ENCODE measurements around the gene KANK4.

Gene KANK4

GRCh38 chr1:62333441-62333840 lies 14.2 kb upstream of the KANK4 start:
- DNase-seq (ENCODE audit: low spot score) = no peak
- Histone ChIP-seq H2BK5ac (ENCODE audit: low read length) (no peak overlapping the region), H3K4me3 (ENCODE audit: low read length in 2 of 2) (no peak overlapping the region), H3K79me1 (ENCODE audit: low read depth, low read length) (no peaks in the 10 kb centered on the region), H3K4me2 (ENCODE audit: insufficient read depth, low read length, poor library complexity, severe bottlenecking) (no peak overlapping the region), H2BK15ac (ENCODE audit: low read length) (no peak overlapping the region), H3K4me1 (ENCODE audit: control insufficient read depth in 2 of 2, insufficient read depth in 1 of 2, low read depth in 1 of 2, low read length in 2 of 2) (peaks cover 15 to 17% of the 10 kb centered on the region in 2 donors), H3K4ac (ENCODE audit: low read length) (no peak overlapping the region), H3K23ac (ENCODE audit: low read depth, low read length, poor library complexity) (no peak overlapping the region), H3K27ac (replicated peaks; ENCODE audit: low read length) (no peak overlapping the region), H2AK5ac (ENCODE audit: low read depth, low read length) (no peak overlapping the region), H3K9me3 (replicated peaks in 1 of 2; ENCODE audit: control insufficient read depth in 2 of 2, insufficient read depth in 1 of 2, low read depth in 1 of 2, low read length in 2 of 2) (no peaks in the 10 kb centered on the region), H3K9ac (ENCODE audit: low read depth, low read length, poor library complexity) (no peak overlapping the region), H4K8ac (ENCODE audit: low read depth, low read length) (no peak overlapping the region), H3K18ac (ENCODE audit: low read length) (no peak overlapping the region), H2BK12ac (ENCODE audit: low read length) (no peak overlapping the region), H2AFZ (ENCODE audit: low read length) (no peak overlapping the region), H3K36me3 (replicated peaks in 1 of 2; ENCODE audit: control insufficient read depth in 2 of 2, insufficient read depth in 2 of 2, low read length in 2 of 2) (no peaks in the 10 kb centered on the region), H3K14ac (ENCODE audit: low read length) (no peak overlapping the region), H4K91ac (ENCODE audit: low read depth, low read length, poor library complexity) (no peak overlapping the region), H2BK120ac (ENCODE audit: low read depth, low read length) (no peak overlapping the region), H3K27me3 (ENCODE audit: control insufficient read depth in 3 of 3, insufficient read depth in 3 of 3, low read depth in 1 of 3, low read length in 3 of 3) (peaks cover 0 to 1% (median 0%) of the 10 kb centered on the region in 3 experiments)
- no CpG with 5 or more reads among the region's 7 CpGs for WGBS, 2 donors (ENCODE audit: extremely low coverage in 2 of 2, insufficient read length in 2 of 2, insufficient replicate concordance in 1 of 2)

DNA sequence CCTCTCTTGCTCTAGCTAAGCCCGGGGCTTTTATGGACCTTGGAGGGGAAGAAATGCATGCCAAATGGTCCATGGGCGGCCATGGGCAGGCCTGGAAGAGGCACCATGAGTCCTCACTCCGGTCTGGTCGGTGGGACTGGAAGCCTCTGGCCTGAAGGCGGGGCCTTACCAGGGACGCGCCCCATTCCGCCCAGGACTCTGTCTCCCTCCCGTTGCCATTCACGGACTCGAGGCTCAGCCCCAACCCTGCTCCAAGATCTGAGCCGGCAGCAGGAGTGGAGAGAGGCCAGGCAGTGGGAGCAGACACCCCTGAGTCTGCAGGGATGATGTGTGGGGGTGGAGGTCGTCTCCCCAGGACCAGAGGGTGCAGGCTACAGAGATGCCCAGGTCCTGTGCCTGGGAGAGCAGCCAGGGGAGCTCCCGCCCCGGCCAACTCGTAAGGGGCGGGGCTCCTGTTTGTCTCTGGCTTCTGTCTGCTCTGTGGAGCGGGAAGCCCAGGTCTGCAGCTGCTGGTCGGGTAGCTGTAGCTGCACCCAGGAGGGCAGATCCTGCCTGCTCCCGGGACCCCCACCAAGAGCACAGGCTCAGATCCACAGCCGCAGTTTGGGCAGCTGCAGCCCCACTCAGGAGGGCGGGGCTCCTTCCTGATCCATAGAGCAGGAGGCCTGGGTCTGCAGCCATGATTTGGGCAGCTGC lies 8.3 kb upstream of the KANK4 start:
- H4K91ac ChIP-seq (ENCODE audit: low read depth, low read length, poor library complexity) = no peak overlapping the region
- no peaks in the 10 kb centered on the region for H3K4me1 ChIP-seq (ENCODE audit: control insufficient read depth in 2 of 2, insufficient read depth in 1 of 2, low read depth in 1 of 2, low read length in 2 of 2)
- H3K36me3 ChIP-seq (replicated peaks in 1 of 2; ENCODE audit: control insufficient read depth in 2 of 2, insufficient read depth in 2 of 2, low read length in 2 of 2) = no peaks in the 10 kb centered on the region
- H4K8ac ChIP-seq (ENCODE audit: low read depth, low read length) = no peak overlapping the region
- H3K14ac ChIP-seq (ENCODE audit: low read length) = no peak overlapping the region
- peak overlapping the region; percentile 32 for H2BK120ac ChIP-seq (ENCODE audit: low read depth, low read length)
- peak overlapping the region; percentile 28 for H3K18ac ChIP-seq (ENCODE audit: low read length)
- DNase-seq (ENCODE audit: low spot score) = no peak
- peak overlapping the region; percentile 3 for H2AK5ac ChIP-seq (ENCODE audit: low read depth, low read length)
- H3K4me2 ChIP-seq (ENCODE audit: insufficient read depth, low read length, poor library complexity, severe bottlenecking) = no peak overlapping the region
- no peak overlapping the region for H3K4ac ChIP-seq (ENCODE audit: low read length)
- H2AFZ ChIP-seq (ENCODE audit: low read length) = no peak overlapping the region
- H3K23ac ChIP-seq (ENCODE audit: low read depth, low read length, poor library complexity) = no peak overlapping the region
- no peaks in the 10 kb centered on the region for H3K9me3 ChIP-seq (replicated peaks in 1 of 2; ENCODE audit: control insufficient read depth in 2 of 2, insufficient read depth in 1 of 2, low read depth in 1 of 2, low read length in 2 of 2)
- H3K79me1 ChIP-seq (ENCODE audit: low read depth, low read length) = no peaks in the 10 kb centered on the region
- no peak overlapping the region for H2BK12ac ChIP-seq (ENCODE audit: low read length)
- H3K4me3 ChIP-seq (ENCODE audit: low read length in 2 of 2) = no peak overlapping the region
- WGBS, 2 donors (ENCODE audit: extremely low coverage in 2 of 2, insufficient read length in 2 of 2, insufficient replicate concordance in 1 of 2) = no CpG with 5 or more reads among the region's 22 CpGs
- no peak overlapping the region for H3K27ac ChIP-seq (replicated peaks; ENCODE audit: low read length)
- no peak overlapping the region for H3K9ac ChIP-seq (ENCODE audit: low read depth, low read length, poor library complexity)
- H3K27me3 ChIP-seq (ENCODE audit: control insufficient read depth in 3 of 3, insufficient read depth in 3 of 3, low read depth in 1 of 3, low read length in 3 of 3) = peaks cover 0 to 1% (median 0%) of the 10 kb centered on the region in 3 experiments
- no peak overlapping the region for H2BK5ac ChIP-seq (ENCODE audit: low read length)
- H2BK15ac ChIP-seq (ENCODE audit: low read length) = no peak overlapping the region

- no peak overlapping the region for H4K8ac ChIP-seq (ENCODE audit: low read depth, low read length)
- no peaks in the 10 kb centered on the region for H3K4me1 ChIP-seq (ENCODE audit: control insufficient read depth in 2 of 2, insufficient read depth in 1 of 2, low read depth in 1 of 2, low read length in 2 of 2)
- H2BK120ac ChIP-seq (ENCODE audit: low read depth, low read length) = no peak overlapping the region
- no CpG with 5 or more reads among the region's 2 CpGs for WGBS, 2 donors (ENCODE audit: extremely low coverage in 2 of 2, insufficient read length in 2 of 2, insufficient replicate concordance in 1 of 2)
- H3K9ac ChIP-seq (ENCODE audit: low read depth, low read length, poor library complexity) = no peak overlapping the region
- H2BK12ac ChIP-seq (ENCODE audit: low read length) = peak overlapping the region; percentile 24
- no peak overlapping the region for H3K27ac ChIP-seq (replicated peaks; ENCODE audit: low read length)
- H3K4ac ChIP-seq (ENCODE audit: low read length) = no peak overlapping the region
- H3K79me1 ChIP-seq (ENCODE audit: low read depth, low read length) = no peaks in the 10 kb centered on the region
- no peak overlapping the region for H3K4me3 ChIP-seq (ENCODE audit: low read length in 2 of 2)
- peak overlapping the region; percentile 94 for H2BK5ac ChIP-seq (ENCODE audit: low read length)
- no peaks in the 10 kb centered on the region for H3K9me3 ChIP-seq (replicated peaks in 1 of 2; ENCODE audit: control insufficient read depth in 2 of 2, insufficient read depth in 1 of 2, low read depth in 1 of 2, low read length in 2 of 2)
- H4K91ac ChIP-seq (ENCODE audit: low read depth, low read length, poor library complexity) = no peak overlapping the region
- no peak overlapping the region for H2AFZ ChIP-seq (ENCODE audit: low read length)
- H3K4me2 ChIP-seq (ENCODE audit: insufficient read depth, low read length, poor library complexity, severe bottlenecking) = no peak overlapping the region
- peak overlapping the region; percentile 53 for H2BK15ac ChIP-seq (ENCODE audit: low read length)
- H3K14ac ChIP-seq (ENCODE audit: low read length) = no peak overlapping the region
- no peak for DNase-seq (ENCODE audit: low spot score)
- no peaks in the 10 kb centered on the region for H3K36me3 ChIP-seq (replicated peaks in 1 of 2; ENCODE audit: control insufficient read depth in 2 of 2, insufficient read depth in 2 of 2, low read length in 2 of 2)
- peak overlapping the region; percentile 72 for H3K18ac ChIP-seq (ENCODE audit: low read length)
- H3K27me3 ChIP-seq (ENCODE audit: control insufficient read depth in 3 of 3, insufficient read depth in 3 of 3, low read depth in 1 of 3, low read length in 3 of 3) = peaks cover 0 to 8% (median 0%) of the 10 kb centered on the region in 3 experiments
- H2AK5ac ChIP-seq (ENCODE audit: low read depth, low read length) = peak overlapping the region; percentile 20
- H3K23ac ChIP-seq (ENCODE audit: low read depth, low read length, poor library complexity) = no peak overlapping the region
Observed at GRCh38 chr1:62325681-62326080, 6.4 kb upstream of the KANK4 start.

DNA sequence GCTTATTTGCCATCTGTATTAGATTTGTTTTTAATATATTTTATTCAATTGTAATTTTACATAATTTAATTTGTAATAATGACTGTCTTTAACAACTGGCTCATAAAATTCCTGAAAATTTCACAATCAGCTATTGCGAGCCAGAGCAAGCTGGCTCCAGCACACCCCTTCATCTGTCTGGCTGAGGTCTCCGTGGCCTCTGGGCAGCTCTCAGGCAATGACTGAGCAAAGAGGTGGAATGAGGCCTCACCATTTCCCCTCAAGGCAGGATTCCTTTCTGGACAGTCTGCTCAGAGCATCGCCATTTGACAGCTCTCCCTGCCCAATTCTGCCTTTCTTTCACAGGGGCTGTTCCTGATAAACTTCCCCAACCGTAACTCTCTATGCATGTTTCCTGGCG lies 5.8 kb upstream of the KANK4 start:
- H3K36me3 ChIP-seq (replicated peaks in 1 of 2; ENCODE audit: control insufficient read depth in 2 of 2, insufficient read depth in 2 of 2, low read length in 2 of 2) = no peaks in the 10 kb centered on the region
- H3K79me1 ChIP-seq (ENCODE audit: low read depth, low read length) = no peaks in the 10 kb centered on the region
- peak overlapping the region; percentile 20 for H2AK5ac ChIP-seq (ENCODE audit: low read depth, low read length)
- H2BK12ac ChIP-seq (ENCODE audit: low read length) = peak overlapping the region; percentile 24
- no peaks in the 10 kb centered on the region for H3K9me3 ChIP-seq (replicated peaks in 1 of 2; ENCODE audit: control insufficient read depth in 2 of 2, insufficient read depth in 1 of 2, low read depth in 1 of 2, low read length in 2 of 2)
- H2BK5ac ChIP-seq (ENCODE audit: low read length) = peak overlapping the region; percentile 94
- H2BK120ac ChIP-seq (ENCODE audit: low read depth, low read length) = no peak overlapping the region
- WGBS, 2 donors (ENCODE audit: extremely low coverage in 2 of 2, insufficient read length in 2 of 2, insufficient replicate concordance in 1 of 2) = no CpG with 5 or more reads among the region's 5 CpGs
- no peaks in the 10 kb centered on the region for H3K4me1 ChIP-seq (ENCODE audit: control insufficient read depth in 2 of 2, insufficient read depth in 1 of 2, low read depth in 1 of 2, low read length in 2 of 2)
- H3K23ac ChIP-seq (ENCODE audit: low read depth, low read length, poor library complexity) = no peak overlapping the region
- peak overlapping the region; percentile 72 for H3K18ac ChIP-seq (ENCODE audit: low read length)
- H3K9ac ChIP-seq (ENCODE audit: low read depth, low read length, poor library complexity) = no peak overlapping the region
- no peak overlapping the region for H3K27ac ChIP-seq (replicated peaks; ENCODE audit: low read length)
- peak overlapping the region; percentile 53 for H2BK15ac ChIP-seq (ENCODE audit: low read length)
- no peak overlapping the region for H3K4ac ChIP-seq (ENCODE audit: low read length)
- DNase-seq (ENCODE audit: low spot score) = no peak
- no peak overlapping the region for H3K4me2 ChIP-seq (ENCODE audit: insufficient read depth, low read length, poor library complexity, severe bottlenecking)
- H3K14ac ChIP-seq (ENCODE audit: low read length) = no peak overlapping the region
- no peak overlapping the region for H2AFZ ChIP-seq (ENCODE audit: low read length)
- no peak overlapping the region for H4K91ac ChIP-seq (ENCODE audit: low read depth, low read length, poor library complexity)
- no peak overlapping the region for H3K4me3 ChIP-seq (ENCODE audit: low read length in 2 of 2)
- peaks cover 0 to 14% (median 6%) of the 10 kb centered on the region in 3 experiments for H3K27me3 ChIP-seq (ENCODE audit: control insufficient read depth in 3 of 3, insufficient read depth in 3 of 3, low read depth in 1 of 3, low read length in 3 of 3)
- H4K8ac ChIP-seq (ENCODE audit: low read depth, low read length) = no peak overlapping the region
